DMS 273 (cell line): Measurements from ENCODE around the gene TEX2.

Experiments used
- DNase-seq: peaks from one replicate; lab custom pipeline; 2025; ENCODE audit not compliant: unreplicated experiment; lab: John Stamatoyannopoulos, UW

TEX2 gene

DNA sequence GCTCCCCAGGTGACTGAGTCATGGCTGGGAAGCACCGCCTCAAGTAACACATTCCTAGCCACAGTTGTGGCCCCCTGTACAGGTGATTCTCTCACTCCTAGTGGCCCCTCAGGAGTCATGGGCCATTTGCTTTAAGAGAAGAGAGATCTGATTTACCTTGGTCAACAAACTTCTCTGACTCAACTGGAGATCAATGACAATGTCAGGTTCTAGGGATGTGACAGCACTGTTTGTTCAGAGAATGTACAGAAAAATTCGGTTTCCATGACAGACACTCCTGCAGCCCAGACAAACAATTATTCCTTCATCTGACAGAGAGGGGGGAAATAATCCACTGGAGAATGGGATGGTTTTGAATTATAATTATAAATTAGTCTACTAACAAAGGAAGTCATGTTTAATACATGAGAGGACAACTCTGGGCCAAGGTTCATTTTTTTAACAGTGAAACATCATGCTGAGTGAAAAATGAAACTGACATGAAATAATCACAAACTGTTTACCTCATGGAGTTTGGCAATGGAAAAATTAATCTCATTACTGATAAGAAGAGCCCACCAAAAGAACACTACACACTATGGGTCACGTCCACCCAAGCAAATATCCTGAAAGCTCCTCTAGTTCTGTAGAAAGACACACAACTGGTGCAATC lies 142.8 kb downstream of the TEX2 start:
- no peak for DNase-seq

DNA sequence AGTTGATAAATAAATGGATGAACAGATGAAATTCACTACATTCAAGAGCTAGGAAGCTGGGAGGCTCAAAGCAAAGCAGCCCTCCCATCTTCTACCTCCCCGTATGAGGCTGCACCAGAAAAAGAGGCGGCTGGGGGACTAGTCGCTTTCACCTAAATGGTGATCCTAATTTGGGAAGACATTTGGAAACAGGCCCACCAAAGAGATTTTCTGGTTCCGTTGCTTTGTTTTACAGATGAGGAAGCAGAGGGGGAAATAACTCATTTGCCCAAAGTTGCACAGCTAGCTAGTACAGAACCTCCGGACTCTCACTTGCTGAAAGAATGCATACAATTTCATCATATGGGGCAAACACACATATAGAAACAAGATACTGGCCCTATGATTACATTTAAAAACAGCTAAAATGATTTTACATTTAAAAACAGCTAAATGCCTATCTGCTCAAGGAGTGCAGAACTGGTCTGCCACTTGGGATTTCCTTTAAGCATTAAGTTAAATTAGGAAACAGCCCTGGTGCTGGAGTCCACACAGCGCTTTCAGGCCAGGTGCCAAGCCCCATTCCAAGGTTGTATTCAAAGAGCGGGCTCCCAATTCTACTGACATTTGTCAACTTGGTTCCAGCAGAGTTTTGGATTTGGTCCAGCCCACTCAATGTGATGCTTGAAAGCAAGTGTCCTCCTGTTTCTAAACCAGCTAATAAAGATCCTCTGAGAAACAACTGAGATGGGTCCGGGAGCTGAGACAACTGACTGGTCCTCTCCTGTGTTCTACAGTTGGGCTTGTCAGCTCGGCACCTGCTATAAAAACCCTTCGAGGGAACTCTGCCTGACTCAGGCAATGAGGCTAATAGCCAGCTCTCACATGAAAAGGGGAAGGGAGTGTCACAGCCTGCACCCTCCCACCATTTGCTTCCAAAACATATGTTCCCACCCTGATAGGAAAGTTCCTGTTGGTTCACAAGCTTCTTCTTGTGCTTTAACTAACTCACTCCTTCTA lies 144.8 kb downstream of the TEX2 start:
- DNase-seq = peak; percentile 86

DNA sequence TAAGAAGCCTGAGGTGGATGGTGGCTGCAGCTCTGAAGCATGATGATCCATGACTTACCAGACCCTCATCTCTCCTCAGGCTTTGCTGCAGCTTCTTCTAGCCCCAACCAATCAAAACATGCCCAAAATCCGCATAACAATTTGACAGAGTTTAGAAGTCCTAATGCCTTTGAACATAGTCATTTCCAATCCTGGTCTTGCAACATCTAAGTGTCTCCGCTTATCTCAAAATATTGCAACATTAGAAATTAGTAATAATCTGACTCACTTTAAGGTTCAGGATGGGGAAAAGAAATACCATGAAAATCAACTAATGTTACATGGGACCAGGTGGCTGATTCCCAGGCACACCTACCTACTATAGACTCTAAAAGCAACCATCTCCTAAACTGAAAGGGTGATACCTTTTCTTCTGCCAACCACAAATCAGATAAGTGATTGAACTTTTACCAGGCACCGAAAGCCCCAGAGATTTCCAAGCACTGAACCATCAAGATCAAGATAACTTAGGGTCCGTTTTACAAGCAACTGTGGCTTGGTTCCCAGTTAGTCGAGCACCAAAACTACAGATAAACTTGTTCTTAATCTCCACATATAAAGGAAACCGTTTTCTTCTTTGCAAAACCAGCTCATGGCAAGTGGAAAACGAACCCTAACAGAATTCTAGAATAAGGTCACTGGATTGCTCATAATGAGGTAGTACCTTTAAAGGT lies 147.1 kb downstream of the TEX2 start:
- DNase-seq = no peak

DNA sequence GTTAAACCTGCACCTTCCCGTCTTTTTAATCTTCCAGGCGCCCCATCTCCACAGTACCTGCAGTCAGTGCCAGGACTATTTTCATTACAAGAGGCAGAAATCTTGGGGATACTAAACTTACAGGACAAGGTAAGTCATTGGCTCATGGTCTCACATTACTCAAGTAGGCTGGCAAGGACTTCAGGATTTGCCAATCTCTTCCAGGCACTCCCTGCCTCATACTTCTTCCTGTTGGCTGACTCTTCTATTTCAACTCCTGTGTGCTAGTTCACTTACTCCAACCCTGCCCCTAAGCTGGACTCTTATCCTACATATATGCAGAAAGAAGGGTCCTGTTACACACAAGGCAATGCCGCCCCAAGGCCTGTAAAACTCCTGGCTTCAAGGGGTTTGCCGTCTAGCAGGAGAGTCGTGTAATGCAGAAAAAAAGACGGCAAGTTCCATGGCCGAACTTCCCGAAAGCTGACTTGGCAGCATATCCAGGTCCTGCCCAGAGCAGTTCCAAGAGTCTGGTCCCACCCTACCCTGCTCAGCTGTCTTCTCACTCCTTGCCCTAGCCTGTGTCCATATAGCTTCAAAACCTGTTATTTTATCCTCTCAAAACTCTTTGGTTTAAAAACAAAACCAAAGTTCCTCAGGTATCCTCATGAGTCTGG lies 147.9 kb downstream of the TEX2 start:
- no peak for DNase-seq

DNA sequence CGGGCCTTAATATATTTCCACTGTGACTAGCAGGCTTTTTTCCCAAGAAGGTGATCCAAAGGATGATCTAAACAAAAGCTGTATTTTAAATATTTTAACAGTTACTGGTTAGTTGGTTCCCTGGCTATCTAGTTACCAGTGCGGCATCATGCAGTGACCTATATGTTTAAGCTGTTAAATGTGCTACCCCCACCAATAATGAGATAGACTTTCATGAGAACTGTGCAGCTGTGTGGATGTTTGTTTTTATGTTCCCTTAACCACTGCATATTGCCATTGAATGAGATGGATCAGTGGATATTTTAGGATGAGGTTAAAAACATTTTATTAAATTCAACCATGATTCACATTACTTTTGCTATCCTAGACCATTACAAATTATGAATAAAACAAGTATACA lies 150.1 kb downstream of the TEX2 start:
- no peak for DNase-seq

DNA sequence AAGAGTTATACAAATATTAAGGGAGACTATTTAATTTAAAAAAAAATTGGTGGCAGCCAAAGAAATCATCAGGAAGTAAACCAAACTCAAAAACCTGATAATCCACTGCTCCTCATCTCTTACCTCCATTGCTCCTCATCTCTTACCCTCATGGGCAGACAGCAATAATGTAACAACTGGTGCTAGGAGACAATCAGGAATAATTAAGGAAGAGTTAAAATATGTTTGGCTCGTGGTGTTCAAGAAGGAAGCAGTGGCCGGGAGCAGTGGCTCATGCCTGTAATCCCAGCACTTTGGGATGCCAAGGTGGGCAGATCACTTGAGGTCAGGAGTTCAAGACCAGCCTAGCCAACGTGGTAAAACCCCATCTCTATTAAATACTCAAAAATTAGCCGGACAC lies 151.2 kb downstream of the TEX2 start:
- no peak for DNase-seq

DNA sequence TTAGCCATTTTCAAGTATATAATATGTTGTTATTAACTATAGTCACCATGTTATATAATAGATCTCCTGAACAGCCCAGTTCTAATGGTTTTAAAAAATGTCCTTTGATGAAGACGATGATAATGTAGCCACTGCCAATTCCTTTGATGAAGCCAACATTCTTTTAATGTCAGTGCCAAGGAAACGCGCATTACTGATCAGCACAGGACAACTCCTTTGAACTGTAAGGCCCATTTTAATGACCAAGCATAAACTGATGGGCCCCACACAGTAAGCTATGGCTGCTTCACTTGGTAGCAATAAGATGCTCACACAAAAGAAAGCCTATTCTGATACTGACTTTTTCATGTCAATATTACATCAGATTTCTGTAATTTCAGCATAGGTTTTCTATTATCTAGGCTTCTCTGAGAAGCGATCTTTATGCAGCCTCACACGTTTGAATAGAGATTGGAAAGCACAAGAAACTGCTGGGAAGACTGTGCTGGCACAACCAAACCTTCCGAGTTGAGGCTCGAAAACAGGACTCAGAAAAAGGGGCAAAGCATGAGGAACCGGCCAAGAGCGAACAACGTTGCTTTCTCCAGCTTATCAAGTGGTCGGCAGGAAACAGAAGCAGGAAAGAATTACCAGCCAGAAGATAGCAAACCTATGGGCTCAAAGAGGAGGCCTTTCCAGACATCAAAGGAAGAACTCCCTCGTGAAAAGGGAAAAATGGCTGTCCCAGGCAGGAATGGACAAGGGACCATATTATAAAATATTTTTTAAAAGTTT lies 152.5 kb downstream of the TEX2 start:
- no peak for DNase-seq

DNA sequence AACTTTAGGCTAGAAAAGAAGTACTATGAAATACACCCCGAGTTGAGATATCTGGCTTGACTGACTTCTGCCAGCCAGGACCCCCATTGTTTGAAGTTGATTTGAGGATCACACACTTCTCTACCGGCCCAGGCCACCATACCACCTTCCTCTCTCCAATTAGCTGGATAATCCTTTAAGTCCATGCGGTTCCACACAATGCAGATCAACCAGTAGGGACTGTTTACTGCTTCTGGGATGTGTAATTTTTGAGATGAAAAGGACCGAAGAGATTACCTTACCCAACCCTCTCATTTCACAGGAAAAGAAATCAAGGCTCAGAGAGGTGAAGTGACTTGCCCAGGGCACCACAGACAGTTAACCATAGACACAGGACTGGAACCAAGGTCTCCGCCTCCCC lies 153.7 kb downstream of the TEX2 start:
- no peak for DNase-seq

DNA sequence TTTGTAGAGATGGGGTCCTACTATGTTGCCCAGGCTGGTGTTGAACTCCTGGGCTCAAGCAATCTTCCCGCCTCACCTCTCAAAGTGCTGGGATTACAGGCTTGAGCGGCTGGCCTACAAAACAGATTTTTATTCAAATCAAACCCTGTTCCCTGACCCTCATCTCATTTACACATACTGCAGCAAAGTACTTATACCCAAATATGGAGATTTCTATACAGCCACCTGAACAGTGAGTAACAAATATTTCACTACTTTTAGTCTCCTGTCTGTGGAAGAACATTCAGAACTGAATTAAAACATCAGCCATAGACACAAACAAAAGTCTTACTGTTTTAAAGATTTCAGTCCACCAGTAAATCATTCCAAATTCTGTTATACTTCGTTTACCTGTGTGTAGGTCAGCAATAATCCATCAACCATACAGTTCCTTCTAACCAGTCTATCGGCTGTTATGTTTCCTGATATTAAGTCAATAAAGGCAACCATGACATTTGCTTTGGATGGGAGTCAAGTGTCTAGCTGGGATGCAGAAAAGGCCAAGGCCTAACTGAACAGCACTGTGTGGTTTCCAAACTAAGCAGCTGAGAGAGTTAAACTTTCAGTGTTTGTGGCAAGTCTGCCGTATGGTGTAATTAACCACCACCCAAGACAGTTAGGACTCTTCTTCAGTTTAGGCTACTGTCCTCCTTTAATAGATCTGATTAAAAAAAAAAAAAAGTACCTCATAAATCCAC lies 155.4 kb downstream of the TEX2 start:
- DNase-seq = no peak

DNA sequence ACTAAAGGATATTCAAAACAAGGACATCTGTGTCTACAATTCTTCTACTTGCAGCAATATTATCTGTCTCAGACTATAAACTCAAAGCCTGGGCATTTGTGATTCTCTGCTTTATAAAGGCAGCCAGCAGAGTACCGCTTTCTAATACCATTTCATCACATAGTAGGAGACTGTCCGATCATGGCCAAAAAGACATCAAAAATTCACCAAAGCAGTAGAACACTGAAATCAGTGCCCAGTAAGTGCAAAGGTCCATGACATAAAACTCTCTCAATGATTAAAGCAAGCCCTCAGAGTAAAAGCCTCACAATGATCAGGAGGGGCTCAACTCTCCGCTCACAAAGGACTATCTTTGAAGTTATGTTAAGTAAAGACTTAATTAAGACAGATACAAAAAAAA lies 156.1 kb downstream of the TEX2 start:
- DNase-seq = no peak

DNA sequence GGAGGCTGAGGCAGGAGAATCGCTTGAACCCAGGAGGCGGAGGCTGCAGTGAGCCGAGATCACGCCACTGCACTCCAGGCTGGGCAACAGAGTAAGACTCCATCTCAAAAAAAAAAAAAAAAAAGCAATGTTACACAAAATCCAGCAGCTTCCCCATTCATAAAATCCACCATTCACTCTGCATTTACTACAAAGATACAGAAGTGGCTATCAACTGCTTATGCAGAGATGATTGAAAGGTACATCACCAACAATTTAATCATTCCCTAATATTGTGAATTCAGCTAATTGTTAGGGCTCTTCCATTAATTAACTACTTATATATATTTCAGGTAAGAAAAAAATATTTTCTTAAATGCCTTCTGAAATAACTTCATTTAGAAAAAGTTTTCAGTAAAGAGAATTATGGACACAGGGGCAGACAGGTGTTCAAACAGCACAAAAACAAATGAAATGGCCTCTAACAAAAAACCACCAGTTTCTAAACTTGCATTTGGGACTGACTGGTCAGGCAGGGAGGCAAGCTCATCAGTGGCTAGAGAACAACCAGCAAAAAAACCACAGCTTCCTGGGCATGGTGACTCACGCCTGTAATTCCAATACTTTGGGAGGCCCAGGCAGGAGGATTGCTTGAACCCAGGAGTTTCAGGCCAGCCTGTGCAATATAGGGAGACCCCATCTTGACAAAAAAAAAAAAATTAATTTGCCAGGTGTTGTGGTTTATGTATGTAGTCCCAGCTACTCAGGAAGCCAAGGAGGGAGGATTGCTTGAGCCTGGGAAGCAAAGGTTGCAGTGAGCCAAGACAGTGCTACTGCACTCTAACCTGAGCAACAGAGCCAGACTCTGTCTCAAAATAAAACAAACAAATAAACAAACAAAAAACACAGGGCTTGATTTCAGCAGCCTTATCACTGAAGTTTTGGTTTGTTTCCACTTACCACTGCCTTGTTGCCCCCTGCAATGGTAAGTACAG lies 159.4 kb downstream of the TEX2 start:
- no peak for DNase-seq

DNA sequence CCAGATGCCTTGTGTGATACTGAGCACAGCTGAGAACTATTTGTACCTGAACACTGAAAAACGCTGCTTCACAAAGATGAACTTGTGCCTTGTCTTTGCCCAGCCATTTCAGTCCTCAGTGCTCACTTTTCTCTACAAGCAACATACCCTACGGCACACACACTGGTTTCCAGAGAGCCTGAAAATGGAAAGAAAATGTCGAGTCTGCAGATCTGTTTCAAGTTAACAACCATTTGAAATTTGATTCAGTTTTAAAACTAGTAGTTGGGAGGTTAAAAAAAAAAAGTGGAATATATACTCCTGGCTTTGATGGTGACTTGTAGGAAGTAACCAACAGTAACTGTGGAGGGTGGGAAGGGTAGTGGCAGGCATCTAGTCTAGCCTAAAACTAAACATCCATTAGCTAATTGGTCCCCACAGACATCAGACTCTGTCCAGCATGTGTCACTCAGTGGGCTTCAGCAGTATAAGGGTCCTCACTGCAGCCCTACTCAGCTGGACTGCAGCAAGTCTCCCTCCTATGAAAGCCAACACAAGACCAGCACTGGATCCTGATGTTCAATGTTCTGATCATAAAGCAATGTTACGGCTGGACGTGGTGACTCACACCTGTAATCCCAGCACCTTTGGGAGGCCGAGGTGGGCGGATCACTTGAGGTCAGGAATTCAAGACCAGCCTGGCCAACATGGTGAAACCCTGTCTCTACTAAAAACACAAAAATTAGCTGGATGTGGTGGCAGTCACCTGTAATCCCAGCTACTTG lies 160.3 kb downstream of the TEX2 start:
- DNase-seq = no peak

DNA sequence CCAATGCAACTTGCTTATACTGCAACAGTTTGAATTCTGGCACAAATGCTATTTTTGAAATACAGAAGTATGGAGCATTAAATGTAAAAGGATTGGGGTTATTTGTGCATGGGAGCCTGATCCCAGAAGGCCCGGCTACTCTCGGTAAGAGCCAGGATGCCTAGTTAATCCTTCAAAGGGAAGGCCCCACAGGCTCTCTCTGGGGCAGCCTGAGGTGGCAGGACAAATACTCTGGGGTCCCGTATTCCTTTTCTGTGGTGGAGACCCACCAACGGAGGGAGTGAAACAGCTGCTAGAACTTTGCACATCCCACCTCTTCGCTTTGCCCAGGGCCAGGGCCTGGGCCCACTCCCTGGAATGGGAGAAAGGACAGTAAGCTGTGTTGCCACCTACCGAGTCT lies 163.5 kb downstream of the TEX2 start:
- DNase-seq = no peak
